Activated CD8-positive, alpha-beta T cell treated with anti-CD3 and anti-CD28 coated beads for 36 hours (primary cell): ENCODE results near the gene ASB5. TPM values are rescaled to one million over a fixed set of nuclear protein-coding genes. Genes with fewer than 3 reads are reported as not detected.
A peak's percentile ranks its signal among the peaks of the same experiment; 100 is the strongest.

ENCODE experiments used
- ATAC-seq: fragments of 200-7000 bp; cut with Tn5 transposase; one replicate; pipeline ENCODE4 v1.10.0; 2021; ENCODE audit warnings: mild to moderate bottlenecking, moderate library complexity
- CTCF ChIA-PET: fragments of 350-600 bp; sonication (Branson Sonifier 250); formaldehyde crosslinking; loops from one replicate; lab custom pipeline; 2021; ENCODE audit warnings: antibody characterized with exemption; lab: Charles Lee
- POLR2A ChIA-PET: fragments of 350-600 bp; sonication (Branson Sonifier 250); formaldehyde crosslinking; loops from one replicate; lab custom pipeline; 2021; ENCODE audit warnings: antibody characterized with exemption; lab: Charles Lee
- DNase-seq: peaks from one replicate; pipeline ENCODE4 v3.0.0-alpha.2; 2020
- H3K27ac Mint-ChIP-seq: one replicate; pipeline ENCODE4 v1.8.0; 2021; ENCODE audit warnings: mild to moderate bottlenecking, mixed read lengths
- H3K27me3 Mint-ChIP-seq: one replicate; pipeline ENCODE4 v1.8.0; 2021; ENCODE audit warnings: mixed read lengths
- H3K36me3 Mint-ChIP-seq: one replicate; pipeline ENCODE4 v1.8.0; 2021; ENCODE audit warnings: low read depth, mixed read lengths
- H3K4me1 Mint-ChIP-seq: one replicate; pipeline ENCODE4 v1.8.0; 2021; ENCODE audit warnings: low read depth, mixed read lengths
- H3K4me3 Mint-ChIP-seq: one replicate; pipeline ENCODE4 v1.8.0; 2021; ENCODE audit warnings: mild to moderate bottlenecking, moderate library complexity, mixed read lengths
- H3K9me3 Mint-ChIP-seq: one replicate; pipeline ENCODE4 v1.8.0; 2021; ENCODE audit warnings: mixed read lengths
- CTCF ChIP-seq: fragments of 200-600 bp; IDR thresholded peaks from one replicate; pipeline ENCODE4 v1.8.0; 2022; ENCODE audit warnings: antibody characterized with exemption, mild to moderate bottlenecking
- intact Hi-C: fragments of 100-400 bp; cut with micrococcal nuclease; formaldehyde crosslinking; loops from one replicate; pipeline ENCODE4 v1.10.0; 2022
- total RNA-seq, 2 experiments: library from RNA; stranded (reverse); gene quantifications; one replicate each; pipeline ENCODE4 v1.2.3, GENCODE V29; 2021

ASB5 gene
- not detected for total RNA-seq

GRCh38 chr4:176268963-176269362 lies at the start of gene ASB5:
Gene ASB5, minus strand, starts transcription at chr4:176269222. Its CDS starts 114 bp downstream, at chr4:176269108.
- DNase-seq (no peak), ATAC-seq (no peak)
- CTCF ChIA-PET = no interaction called here
- no peaks in the 10 kb centered on the region for H3K36me3 Mint-ChIP-seq
- no peak within 1 kb of the TSS for H3K4me3 Mint-ChIP-seq
- TF ChIP-seq CTCF = no peak
- POLR2A ChIA-PET = no interaction called here
- intact Hi-C loops = no loop called here
- peaks cover 14% of the 10 kb centered on the region for H3K27me3 Mint-ChIP-seq
- no peaks in the 10 kb centered on the region for H3K4me1 Mint-ChIP-seq
- no peak within 1 kb of the TSS for H3K27ac Mint-ChIP-seq
- H3K9me3 Mint-ChIP-seq = no peaks in the 10 kb centered on the region

GRCh38 chr4:176313596-176314336 lies 44.7 kb upstream of the ASB5 start:
- no peaks in the 10 kb centered on the region for H3K9me3 Mint-ChIP-seq

GRCh38 chr4:176309772-176310171 lies 40.8 kb upstream of the ASB5 start:
- Mint-ChIP-seq H3K27ac (no peak overlapping the region), H3K9me3 (no peaks in the 10 kb centered on the region), H3K36me3 (no peaks in the 10 kb centered on the region), H3K4me1 (no peaks in the 10 kb centered on the region), H3K27me3 (peaks cover 16% of the 10 kb centered on the region), H3K4me3 (no peak overlapping the region)
- intact Hi-C loops = no loop called here
- no peak for ATAC-seq
- CTCF ChIA-PET = no interaction called here
- TF ChIP-seq CTCF = no peak
- no peak for DNase-seq
- POLR2A ChIA-PET = no interaction called here

More at GRCh38 chr4:176313596-176314336, 44.7 kb upstream of the ASB5 start:
- peaks cover 4% of the 10 kb centered on the region for H3K27me3 Mint-ChIP-seq
- TF ChIP-seq CTCF = no peak
- CTCF ChIA-PET = no interaction called here
- no peak overlapping the region for H3K4me3 Mint-ChIP-seq
- peaks cover 8% of the 10 kb centered on the region for H3K4me1 Mint-ChIP-seq
- H3K36me3 Mint-ChIP-seq = no peaks in the 10 kb centered on the region
- ATAC-seq (no peak), DNase-seq (no peak)
- intact Hi-C loops = no loop called here
- H3K27ac Mint-ChIP-seq = no peak overlapping the region
- POLR2A ChIA-PET = interaction anchor here (0.6 kb wide), 1 partner anchor 82 kb away, joined by 3 read pairs; no protein-coding TSS in a partner anchor

GRCh38 chr4:176309046-176309445 lies 40.0 kb upstream of the ASB5 start:
- Mint-ChIP-seq H3K4me1 (no peaks in the 10 kb centered on the region), H3K9me3 (no peaks in the 10 kb centered on the region), H3K27ac (no peak overlapping the region), H3K4me3 (no peak overlapping the region), H3K36me3 (no peaks in the 10 kb centered on the region), H3K27me3 (peaks cover 20% of the 10 kb centered on the region)
- ChIA-PET CTCF (no interaction called here), POLR2A (no interaction called here)
- ATAC-seq (peak; percentile 58), DNase-seq (no peak)
- intact Hi-C loops = no loop called here
- no peak for TF ChIP-seq CTCF

GRCh38 chr4:176308441-176308840 lies 39.4 kb upstream of the ASB5 start:
- ChIA-PET CTCF (no interaction called here), POLR2A (no interaction called here)
- ATAC-seq (no peak), DNase-seq (no peak)
- intact Hi-C loops = no loop called here
- H3K9me3 Mint-ChIP-seq = no peaks in the 10 kb centered on the region
- no peak for TF ChIP-seq CTCF
- no peak overlapping the region for H3K27ac Mint-ChIP-seq
- H3K36me3 Mint-ChIP-seq = no peaks in the 10 kb centered on the region
- no peak overlapping the region for H3K4me3 Mint-ChIP-seq
- H3K4me1 Mint-ChIP-seq = no peaks in the 10 kb centered on the region
- H3K27me3 Mint-ChIP-seq = peaks cover 22% of the 10 kb centered on the region
